HepG2 (cell line): Measurements from ENCODE around the gene MTARC1. TPM values are rescaled to one million over a fixed set of nuclear protein-coding genes. Genes with fewer than 3 reads are reported as not detected.

Experiments
- ATAC-seq: fragments of 200-7000 bp; cut with Tn5 transposase; 3 replicates; pipeline ENCODE4 v1.9.1; 2020; ENCODE audit warnings: mild to moderate bottlenecking, moderate library complexity
- Bru-seq: library from RNA; stranded (reverse); fragments of 400-500 nt; gene quantifications from one replicate; lab custom pipeline; 2021; lab: Mats Ljungman, UMichigan
- BruChase-seq, 2 experiments: library from RNA; stranded (reverse); fragments of 400-500 nt; gene quantifications; one replicate each; lab custom pipeline; 2021; lab: Mats Ljungman, UMichigan
- BruUV-seq: library from RNA; stranded (reverse); fragments of 400-500 nt; replicated peaks from 2 replicates; lab custom pipeline; 2021; lab: Mats Ljungman, UMichigan
- CTCF ChIA-PET: fragments of 300-600 bp; formaldehyde crosslinking; extraction: SDS; loops from one replicate; lab custom pipeline; 2021; ENCODE audit warnings: low total read pairs, inconsistent platforms, low intra/inter-chr PET ratio; lab: Yijun Ruan, JAX
- POLR2A ChIA-PET: fragments of 350-600 bp; sonication (Branson Sonifier 250); formaldehyde crosslinking; loops from one replicate; lab custom pipeline; 2020; ENCODE audit warnings: antibody characterized with exemption, inconsistent platforms; lab: Yijun Ruan, JAX
- DNase-seq: peaks from one replicate; pipeline ENCODE4 v3.0.0-alpha.2; 2015; ENCODE audit warnings: low spot score
- FAIRE-seq: peaks from 3 replicates; lab custom pipeline; 2011; peaks lifted over from hg19 to GRCh38; lab: Jason Lieb, UNC
- H2AFZ ChIP-seq: one replicate; pipeline ENCODE4 v1.6.1; 2011; ENCODE audit warnings: low read length, inconsistent platforms
- H3K27ac ChIP-seq: fragments of 300-600 bp; 3 replicates; pipeline ENCODE4 v1.8.0; 2011; ENCODE audit warnings: mixed run types, mild to moderate bottlenecking, mixed read lengths, low read length, inconsistent platforms; ENCODE audit not compliant: insufficient read depth; ENCODE audit errors: extremely low read length
- H3K27me3 ChIP-seq, 2 experiments: fragments of 200-600 bp in 1 of 2; 2 replicates in 1 of 2; 3 replicates in 1 of 2; pipeline versions ENCODE4 v1.6.0 to v1.8.0; 2011; ENCODE audit warnings: low read length in 2 of 2, mild to moderate bottlenecking in 2 of 2, moderate library complexity in 2 of 2, inconsistent platforms in 1 of 2; ENCODE audit not compliant: insufficient read depth in 2 of 2, control insufficient read depth in 1 of 2
- H3K36me3 ChIP-seq, 2 experiments: fragments of 200-600 bp in 1 of 2; replicated peaks in 1 of 2; 2 replicates in 1 of 2; 3 replicates in 1 of 2; pipeline versions ENCODE4 v1.5.1 to v1.8.0; 2011; ENCODE audit warnings: low read length in 2 of 2, inconsistent platforms in 1 of 2; ENCODE audit not compliant: insufficient read depth in 2 of 2, control insufficient read depth in 1 of 2
- H3K4me1 ChIP-seq: 2 replicates; pipeline ENCODE4 v1.5.1; 2012; ENCODE audit warnings: low read length, inconsistent platforms; ENCODE audit not compliant: insufficient read depth
- H3K4me2 ChIP-seq: 2 replicates; pipeline ENCODE4 v1.6.0; 2011; ENCODE audit warnings: low read depth, low read length, inconsistent platforms
- H3K4me3 ChIP-seq, 3 experiments: fragments of 200-600 bp in 1 of 3; sonication (generic), shearing (Covaris generic) in 1 of 3; replicated peaks in 1 of 3; 2 replicates each; pipeline ENCODE4 v1.5.1; 2011 to 2016; ENCODE audit warnings: low read length in 3 of 3, inconsistent platforms in 2 of 3, low read depth in 2 of 3, mild to moderate bottlenecking in 2 of 3, control low read depth in 1 of 3, mixed read lengths in 1 of 3; ENCODE audit not compliant: insufficient read depth in 1 of 3
- H3K79me2 ChIP-seq: one replicate; pipeline ENCODE4 v1.6.1; 2011; ENCODE audit warnings: low read length, inconsistent platforms; ENCODE audit not compliant: insufficient read depth
- H3K9ac ChIP-seq: 2 replicates; pipeline ENCODE4 v1.6.0; 2011; ENCODE audit warnings: mild to moderate bottlenecking, low read depth, low read length, inconsistent platforms; ENCODE audit not compliant: insufficient read depth
- H3K9me3 ChIP-seq: 2 replicates; pipeline ENCODE4 v1.5.1; 2012; ENCODE audit warnings: mild to moderate bottlenecking, low read length
- H4K20me1 ChIP-seq: 2 replicates; pipeline ENCODE4 v1.6.0; 2011; ENCODE audit warnings: inconsistent platforms, mild to moderate bottlenecking, low read length, moderate library complexity; ENCODE audit not compliant: insufficient read depth
- DMAP1 ChIP-seq: IDR thresholded peaks from 2 replicates; pipeline ENCODE4 v1.6.1; 2016
- FOXM1 ChIP-seq: sonication (generic); formaldehyde crosslinking; IDR thresholded peaks from 2 replicates; pipeline ENCODE4 v1.5.0; 2020; ENCODE audit warnings: missing genetic modification reagents
- NKX3-1 ChIP-seq: sonication (generic); formaldehyde crosslinking; IDR thresholded peaks from 2 replicates; pipeline ENCODE4 v1.5.0; 2020; ENCODE audit warnings: missing genetic modification reagents
- THYN1 ChIP-seq: sonication (generic); formaldehyde crosslinking; IDR thresholded peaks from 2 replicates; pipeline ENCODE4 v1.8.1; 2023; ENCODE audit warnings: low read depth, mild to moderate bottlenecking, moderate library complexity, missing genetic modification reagents, borderline replicate concordance
- ZIK1 ChIP-seq: sonication (generic); formaldehyde crosslinking; IDR thresholded peaks from 2 replicates; pipeline ENCODE4 v1.5.0; 2020; ENCODE audit warnings: mild to moderate bottlenecking, low read depth, missing genetic modification reagents, borderline replicate concordance
- ZKSCAN5 ChIP-seq: sonication (generic); formaldehyde crosslinking; IDR thresholded peaks from 2 replicates; pipeline ENCODE4 v1.5.1; 2020; ENCODE audit warnings: mild to moderate bottlenecking, missing genetic modification reagents
- ZNF143 ChIP-seq: sonication (generic); formaldehyde crosslinking; IDR thresholded peaks from 2 replicates; pipeline ENCODE4 v1.4.0; 2020; ENCODE audit warnings: missing genetic modification reagents
- ZNF343 ChIP-seq: sonication (generic); formaldehyde crosslinking; IDR thresholded peaks from 2 replicates; pipeline ENCODE4 v1.4.0; 2020; ENCODE audit warnings: mild to moderate bottlenecking, missing genetic modification reagents
- ZNF460 ChIP-seq: sonication (generic); formaldehyde crosslinking; IDR thresholded peaks from 2 replicates; pipeline ENCODE4 v1.5.1; 2020; ENCODE audit warnings: missing genetic modification reagents, mild to moderate bottlenecking, borderline replicate concordance
- ZNF501 ChIP-seq: sonication (generic); formaldehyde crosslinking; IDR thresholded peaks from 2 replicates; pipeline ENCODE4 v1.5.1; 2020; ENCODE audit warnings: mild to moderate bottlenecking, moderate library complexity, missing genetic modification reagents
- ZNF512B ChIP-seq: sonication (generic); formaldehyde crosslinking; IDR thresholded peaks from 2 replicates; pipeline ENCODE4 v1.5.1; 2020; ENCODE audit warnings: missing genetic modification reagents, mild to moderate bottlenecking, borderline replicate concordance
- ZNF737 ChIP-seq: sonication (generic); formaldehyde crosslinking; IDR thresholded peaks from 2 replicates; pipeline ENCODE4 v1.5.0; 2020; ENCODE audit warnings: missing genetic modification reagents, mild to moderate bottlenecking, borderline replicate concordance
- WGBS: methylation state at CpG from one replicate; pipeline ENCODE4 v1.1.6; 2017; ENCODE audit warnings: low lambda C conversion rate; 5-methylcytosine and 5-hydroxymethylcytosine counted together
- in situ Hi-C: cut with HindIII; loops from 2 replicates; pipeline ENCODE4 v1.10.0; 2017; ENCODE audit warnings: low pct_unique_long_range_greater_than_20kb; ENCODE audit not compliant: extremely low pct_ligation_motif_present
- intact Hi-C: fragments of 100-400 bp; cut with micrococcal nuclease; formaldehyde crosslinking; loops from one replicate; pipeline ENCODE4 v1.10.0; 2022; ENCODE audit not compliant: unreplicated experiment
- long read RNA-seq, 2 experiments: library from RNA in 1 of 2; library from polyadenylated mRNA in 1 of 2; stranded (forward) in 1 of 2; unstranded in 1 of 2; transcript quantifications; one replicate each; pipeline ENCODE4 v2.0.0, GENCODE V29; 2019 to 2022
- polyA minus RNA-seq, 3 experiments: library from RNA; depleted of rRNA, polyadenylated mRNA; stranded (reverse); fragments of >200 nt; gene quantifications; 2 replicates each; pipeline ENCODE4 v1.2.3, GENCODE V29; 2011; ENCODE audit warnings: low replicate concordance in 1 of 3
- polyA plus RNA-seq, 8 experiments: library from polyadenylated mRNA; depleted of rRNA in 3 of 8; stranded (reverse) in 7 of 8; unstranded in 1 of 8; fragments of >200 nt; fragmentation: Illumina TruSeq in 4 of 8; extraction: Trizol in 4 of 8; gene quantifications; 2 replicates each; pipeline versions ENCODE4 v1.2.1 to v1.2.3, GENCODE V29; 2011 to 2016; ENCODE audit warnings: low read depth in 4 of 8, missing spikeins in 1 of 8, mixed read lengths in 1 of 8; ENCODE audit not compliant: insufficient read depth in 1 of 8
- total RNA-seq, 5 experiments: library from RNA; depleted of rRNA; stranded (reverse); fragments of >200 nt; fragmentation: Illumina TruSeq; extraction: Trizol; gene quantifications; 2 replicates each; pipeline ENCODE4 v1.2.3, GENCODE V29; 2016; ENCODE audit warnings: low read depth in 1 of 5
- TF ChIP-seq, protein P1 (sequence below): sonication (generic); formaldehyde crosslinking; IDR thresholded peaks from 2 replicates; pipeline ENCODE4 v1.5.1; 2020; ENCODE audit warnings: mild to moderate bottlenecking, missing genetic modification reagents, borderline replicate concordance

Gene MTARC1
- total RNA-seq (2016; rRNA removed; fragmentation: Illumina TruSeq; extraction: Trizol) (64.2 and 106 TPM in 2 replicates), polyA plus RNA-seq (2011; rRNA removed) (14.5 and 19.4 TPM in 2 replicates), polyA minus RNA-seq (2011; rRNA and poly(A)+ RNA removed; ENCODE audit: low replicate concordance) (11.9 and 104 TPM in 2 replicates), Bru-seq, nascent RNA (percentile 74 among the genes with signal in this experiment), BruChase-seq, experiment 1, labeled RNA remaining after a 6-hour chase (percentile 85 among the genes with signal in this experiment), BruChase-seq, experiment 2, labeled RNA remaining after a 2-hour chase (percentile 83 among the genes with signal in this experiment)
- total RNA-seq (2016; cell fraction: cytosol; rRNA removed; fragmentation: Illumina TruSeq; extraction: Trizol; ENCODE audit: low read depth) = 38.0 and 39.6 TPM in 2 replicates
- 66.5 and 107 TPM in 2 replicates for total RNA-seq (2016; cell fraction: insoluble cytoplasmic fraction; rRNA removed; fragmentation: Illumina TruSeq; extraction: Trizol)
- total RNA-seq (2016; cell fraction: membrane; rRNA removed; fragmentation: Illumina TruSeq; extraction: Trizol) = 79.2 and 83.1 TPM in 2 replicates
- total RNA-seq (2016; cell fraction: nucleus; rRNA removed; fragmentation: Illumina TruSeq; extraction: Trizol) = 83.0 and 88.1 TPM in 2 replicates
- 12.9 and 14.1 TPM in 2 replicates for polyA plus RNA-seq (2011; cell fraction: cytosol; rRNA removed)
- polyA plus RNA-seq (2011; cell fraction: nucleus; rRNA removed) = 13.7 and 15.3 TPM in 2 replicates
- 25.7 and 31.2 TPM in 2 replicates for polyA plus RNA-seq (2012)
- polyA plus RNA-seq (2016; cell fraction: cytosol; fragmentation: Illumina TruSeq; extraction: Trizol; ENCODE audit: low read depth) = 34.9 and 40.2 TPM in 2 replicates
- polyA plus RNA-seq (2016; cell fraction: insoluble cytoplasmic fraction; fragmentation: Illumina TruSeq; extraction: Trizol; ENCODE audit: low read depth) = 65.6 and 68.7 TPM in 2 replicates
- polyA plus RNA-seq (2016; cell fraction: membrane; fragmentation: Illumina TruSeq; extraction: Trizol; ENCODE audit: low read depth) = 63.9 and 64.4 TPM in 2 replicates
- polyA plus RNA-seq (2016; cell fraction: nucleus; fragmentation: Illumina TruSeq; extraction: Trizol; ENCODE audit: insufficient read depth, low read depth) = 147 and 150 TPM in 2 replicates
- 11.5 and 17.2 TPM in 2 replicates for polyA minus RNA-seq (2011; cell fraction: cytosol; rRNA and poly(A)+ RNA removed)
- 12.9 and 14.5 TPM in 2 replicates for polyA minus RNA-seq (2011; cell fraction: nucleus; rRNA and poly(A)+ RNA removed)
- long read RNA-seq, experiment 1, full-length matches to known transcripts = 57 of 71 reads
- long read RNA-seq, experiment 1, partial matches to known transcripts = 2 of 71 reads
- long read RNA-seq, experiment 1, other reads (novel, unspliced or antisense) = 12 of 71 reads
- long read RNA-seq, experiment 2, full-length matches to known transcripts = 27 of 39 reads
- long read RNA-seq, experiment 2, partial matches to known transcripts = 0 of 39 reads
- long read RNA-seq, experiment 2, other reads (novel, unspliced or antisense) = 12 of 39 reads

GRCh38 chr1:220786337-220787068, at the start of gene MTARC1:
Gene MTARC1, plus strand, starts transcription at chr1:220786913. Its CDS starts 32 bp downstream, at chr1:220786945.
- WGBS = under 1% methylated on average over 15 of the region's 56 CpGs
- Histone ChIP-seq H3K36me3 (0 out of 5 replicates have a peak, but pooled peaks cover 2 to 8% of the 10 kb centered on the region in 2 experiments), H3K27me3 (no peaks in the 10 kb centered on the region), H3K9ac (peak within 1 kb of the TSS; percentile 76), H3K4me2 (peak within 1 kb of the TSS; percentile 88), H3K4me1 (peaks cover 40% of the 10 kb centered on the region), H2AFZ (no peak within 1 kb of the TSS), H3K4me3 (peak within 1 kb of the TSS; percentile 60 to 79 (median 64)), H3K27ac (peak within 1 kb of the TSS; percentile 96), H4K20me1 (no peaks in the 10 kb centered on the region; the same call in 1 of the 2 replicates), H3K9me3 (no peaks in the 10 kb centered on the region), H3K79me2 (peaks cover 23% of the 10 kb centered on the region)
- TSS peak; percentile 59 for BruUV-seq
- CTCF ChIA-PET = interaction anchor here (0.8 kb wide), 1 partner anchor 10 kb away, joined by 3 read pairs; no protein-coding TSS in a partner anchor
- intact Hi-C loops (loop anchor here (1.0 to 5.0 kb wide), 3 partner anchors 16 to 1831 kb away; partner anchors contain the start of gene MIA3), in situ Hi-C loops (loop anchor here (10.0 to 25.0 kb wide), 2 partner anchors 249 to 512 kb away; partner anchors contain the start of genes MARK1 and RAB3GAP2)
- peak; percentile 93 for ATAC-seq
- POLR2A ChIA-PET = interaction anchor here (0.6 to 3.7 kb wide), 10 partner anchors 15 to 101 kb away, joined by 3 to 19 read pairs (median 6); partner anchors contain the start of gene MTARC2
- FAIRE-seq = peak; percentile 58
- DNase-seq = peak; percentile 86
- TF ChIP-seq NKX3-1 (CRISPR knock-in tag) (no peak), THYN1 (CRISPR knock-in tag) (no peak), ZNF501 (CRISPR knock-in tag) (peak; percentile 91), FOXM1 (no peak), DMAP1 (CRISPR knock-in tag) (peak; percentile 75; the same call in 1 of the 2 replicates), ZNF737 (no peak), ZNF460 (CRISPR knock-in tag) (no peak), ZNF343 (CRISPR knock-in tag) (0 out of 2 replicates have a peak, but pooled peaks have one; percentile 80), ZNF512B (CRISPR knock-in tag) (no peak), ZKSCAN5 (CRISPR knock-in tag) (no peak), ZIK1 (no peak), ZNF143 (peak; percentile 20; the same call in 1 of the 2 replicates)
- TF ChIP-seq, protein P1, sequence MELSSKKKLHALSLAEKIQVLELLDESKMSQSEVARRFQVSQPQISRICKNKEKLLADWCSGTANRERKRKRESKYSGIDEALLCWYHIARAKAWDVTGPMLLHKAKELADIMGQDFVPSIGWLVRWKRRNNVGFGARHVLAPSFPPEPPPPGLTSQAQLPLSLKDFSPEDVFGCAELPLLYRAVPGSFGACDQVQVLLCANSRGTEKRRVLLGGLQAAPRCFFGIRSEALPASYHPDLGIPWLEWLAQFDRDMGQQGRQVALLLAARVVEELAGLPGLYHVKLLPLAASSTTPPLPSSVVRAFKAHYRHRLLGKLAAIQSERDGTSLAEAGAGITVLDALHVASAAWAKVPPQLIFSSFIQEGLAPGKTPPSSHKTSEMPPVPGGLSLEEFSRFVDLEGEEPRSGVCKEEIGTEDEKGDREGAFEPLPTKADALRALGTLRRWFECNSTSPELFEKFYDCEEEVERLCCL (CRISPR knock-in tag) = no peak
